HL-60 (cell line): Measurements from ENCODE around the gene TBC1D17.

Source experiments
- DNase-seq, 2 experiments: peaks; one replicate each; pipeline ENCODE4 v3.0.0-alpha.2; 2010 to 2020; ENCODE audit warnings: low read depth in 1 of 2, low spot score in 1 of 2
- H3K27ac ChIP-seq: fragments of 250-450 bp; sonication (Bioruptor Pico); replicated peaks from 2 replicates; pipeline ENCODE4 v1.5.1; 2020; ENCODE audit warnings: mild to moderate bottlenecking, moderate library complexity
- H3K27me3 ChIP-seq: fragments of 250-450 bp; sonication (Bioruptor Pico); 2 replicates; pipeline ENCODE4 v1.5.1; 2021; ENCODE audit warnings: mild to moderate bottlenecking, moderate library complexity; ENCODE audit not compliant: insufficient read depth, poor library complexity, severe bottlenecking
- H3K4me3 ChIP-seq: replicated peaks from 2 replicates; pipeline ENCODE4 v1.5.1; 2011; ENCODE audit warnings: mild to moderate bottlenecking, control low read depth, low read length; ENCODE audit not compliant: insufficient read depth
- GABPA ChIP-seq: IDR thresholded peaks from 2 replicates; pipeline ENCODE4 v1.6.1; 2012; ENCODE audit warnings: low read depth
- POLR2AphosphoS5 ChIP-seq: IDR thresholded peaks from 2 replicates; pipeline ENCODE4 v1.6.1; 2012; ENCODE audit warnings: low read depth
- SPI1 ChIP-seq: IDR thresholded peaks from 2 replicates; pipeline ENCODE4 v1.6.1; 2012; ENCODE audit warnings: low read depth, mild to moderate bottlenecking, borderline replicate concordance
- TF ChIP-seq, protein P1 (sequence below): IDR thresholded peaks from one replicate; pipeline ENCODE4 v1.5.1; 2011; ENCODE audit warnings: low read length, control low read depth, inconsistent platforms; ENCODE audit not compliant: insufficient read depth
- TF ChIP-seq, protein P2 (sequence below): IDR thresholded peaks from 2 replicates; pipeline ENCODE4 v1.6.1; 2012; ENCODE audit warnings: low read depth; ENCODE audit not compliant: insufficient replicate concordance

Gene TBC1D17

DNA sequence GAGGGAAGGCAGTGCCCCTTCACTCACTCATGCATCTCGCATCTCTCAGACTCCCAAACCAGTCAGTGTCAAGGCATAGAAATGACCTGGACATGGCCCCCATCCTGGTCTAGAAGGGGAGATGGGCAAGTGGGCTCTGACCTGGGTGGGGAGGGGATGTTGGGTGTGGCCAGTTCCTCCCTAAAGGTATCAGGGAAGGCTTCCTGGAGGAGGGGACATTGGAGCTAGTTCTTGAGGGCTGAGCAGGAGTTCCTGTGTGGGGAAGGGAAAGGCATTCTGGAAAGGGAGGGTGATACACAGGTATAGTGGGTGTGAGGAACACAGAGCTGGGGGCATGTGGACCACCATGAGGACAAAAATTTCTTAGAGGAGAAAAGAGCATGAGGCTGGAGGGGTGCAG lies 15.2 kb downstream of the TBC1D17 start:
- Histone ChIP-seq H3K4me3 (no peak overlapping the region), H3K27ac (no peak overlapping the region), H3K27me3 (no peaks in the 10 kb centered on the region)
- no peak for TF ChIP-seq POLR2AphosphoS5
- TF ChIP-seq GABPA, result no peak
- TF ChIP-seq SPI1, result no peak
- TF ChIP-seq, protein P1, sequence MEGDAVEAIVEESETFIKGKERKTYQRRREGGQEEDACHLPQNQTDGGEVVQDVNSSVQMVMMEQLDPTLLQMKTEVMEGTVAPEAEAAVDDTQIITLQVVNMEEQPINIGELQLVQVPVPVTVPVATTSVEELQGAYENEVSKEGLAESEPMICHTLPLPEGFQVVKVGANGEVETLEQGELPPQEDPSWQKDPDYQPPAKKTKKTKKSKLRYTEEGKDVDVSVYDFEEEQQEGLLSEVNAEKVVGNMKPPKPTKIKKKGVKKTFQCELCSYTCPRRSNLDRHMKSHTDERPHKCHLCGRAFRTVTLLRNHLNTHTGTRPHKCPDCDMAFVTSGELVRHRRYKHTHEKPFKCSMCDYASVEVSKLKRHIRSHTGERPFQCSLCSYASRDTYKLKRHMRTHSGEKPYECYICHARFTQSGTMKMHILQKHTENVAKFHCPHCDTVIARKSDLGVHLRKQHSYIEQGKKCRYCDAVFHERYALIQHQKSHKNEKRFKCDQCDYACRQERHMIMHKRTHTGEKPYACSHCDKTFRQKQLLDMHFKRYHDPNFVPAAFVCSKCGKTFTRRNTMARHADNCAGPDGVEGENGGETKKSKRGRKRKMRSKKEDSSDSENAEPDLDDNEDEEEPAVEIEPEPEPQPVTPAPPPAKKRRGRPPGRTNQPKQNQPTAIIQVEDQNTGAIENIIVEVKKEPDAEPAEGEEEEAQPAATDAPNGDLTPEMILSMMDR, result no peak
- TF ChIP-seq, protein P2, sequence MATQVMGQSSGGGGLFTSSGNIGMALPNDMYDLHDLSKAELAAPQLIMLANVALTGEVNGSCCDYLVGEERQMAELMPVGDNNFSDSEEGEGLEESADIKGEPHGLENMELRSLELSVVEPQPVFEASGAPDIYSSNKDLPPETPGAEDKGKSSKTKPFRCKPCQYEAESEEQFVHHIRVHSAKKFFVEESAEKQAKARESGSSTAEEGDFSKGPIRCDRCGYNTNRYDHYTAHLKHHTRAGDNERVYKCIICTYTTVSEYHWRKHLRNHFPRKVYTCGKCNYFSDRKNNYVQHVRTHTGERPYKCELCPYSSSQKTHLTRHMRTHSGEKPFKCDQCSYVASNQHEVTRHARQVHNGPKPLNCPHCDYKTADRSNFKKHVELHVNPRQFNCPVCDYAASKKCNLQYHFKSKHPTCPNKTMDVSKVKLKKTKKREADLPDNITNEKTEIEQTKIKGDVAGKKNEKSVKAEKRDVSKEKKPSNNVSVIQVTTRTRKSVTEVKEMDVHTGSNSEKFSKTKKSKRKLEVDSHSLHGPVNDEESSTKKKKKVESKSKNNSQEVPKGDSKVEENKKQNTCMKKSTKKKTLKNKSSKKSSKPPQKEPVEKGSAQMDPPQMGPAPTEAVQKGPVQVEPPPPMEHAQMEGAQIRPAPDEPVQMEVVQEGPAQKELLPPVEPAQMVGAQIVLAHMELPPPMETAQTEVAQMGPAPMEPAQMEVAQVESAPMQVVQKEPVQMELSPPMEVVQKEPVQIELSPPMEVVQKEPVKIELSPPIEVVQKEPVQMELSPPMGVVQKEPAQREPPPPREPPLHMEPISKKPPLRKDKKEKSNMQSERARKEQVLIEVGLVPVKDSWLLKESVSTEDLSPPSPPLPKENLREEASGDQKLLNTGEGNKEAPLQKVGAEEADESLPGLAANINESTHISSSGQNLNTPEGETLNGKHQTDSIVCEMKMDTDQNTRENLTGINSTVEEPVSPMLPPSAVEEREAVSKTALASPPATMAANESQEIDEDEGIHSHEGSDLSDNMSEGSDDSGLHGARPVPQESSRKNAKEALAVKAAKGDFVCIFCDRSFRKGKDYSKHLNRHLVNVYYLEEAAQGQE, result no peak
- DNase-seq, result no peak

DNA sequence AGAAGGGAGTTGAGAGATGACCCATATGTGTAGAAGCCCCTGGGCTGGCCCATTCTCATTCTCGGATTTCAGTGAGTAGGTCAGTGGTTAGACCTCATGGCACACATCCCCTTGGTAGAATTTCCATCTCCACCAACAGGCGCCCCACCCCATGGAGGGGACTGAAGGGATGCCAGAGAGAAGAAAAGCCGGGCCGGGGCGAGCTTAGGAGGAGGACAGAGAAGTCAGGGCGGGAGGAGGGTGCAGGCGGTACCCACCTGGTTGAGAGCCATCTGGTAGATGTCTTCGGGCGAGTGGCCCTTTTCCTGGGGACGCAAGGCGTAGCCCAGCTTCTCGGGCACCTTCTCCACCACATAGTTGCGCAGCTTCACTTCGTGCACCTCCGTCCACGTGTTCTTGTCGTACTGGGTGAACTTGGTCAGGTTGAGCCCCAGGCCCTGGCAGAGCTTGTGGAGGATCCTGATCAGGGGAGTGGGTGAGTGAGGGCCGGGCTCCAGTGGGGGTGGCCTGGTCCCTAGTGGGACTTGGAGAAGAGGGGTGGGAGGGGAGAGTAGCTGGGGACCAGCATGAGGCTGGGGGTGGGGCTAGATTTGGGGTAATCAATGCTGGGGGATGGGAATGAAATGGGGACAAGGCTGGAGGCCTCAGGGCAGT lies 16.6 kb downstream of the TBC1D17 start:
- Histone ChIP-seq H3K27ac (no peak overlapping the region), H3K27me3 (no peaks in the 10 kb centered on the region), H3K4me3 (no peak overlapping the region)
- DNase-seq, result no peak
- TF ChIP-seq, protein P2, result no peak
- TF ChIP-seq POLR2AphosphoS5, result no peak
- no peak for TF ChIP-seq SPI1
- TF ChIP-seq GABPA, result no peak
- TF ChIP-seq, protein P1, result no peak

DNA sequence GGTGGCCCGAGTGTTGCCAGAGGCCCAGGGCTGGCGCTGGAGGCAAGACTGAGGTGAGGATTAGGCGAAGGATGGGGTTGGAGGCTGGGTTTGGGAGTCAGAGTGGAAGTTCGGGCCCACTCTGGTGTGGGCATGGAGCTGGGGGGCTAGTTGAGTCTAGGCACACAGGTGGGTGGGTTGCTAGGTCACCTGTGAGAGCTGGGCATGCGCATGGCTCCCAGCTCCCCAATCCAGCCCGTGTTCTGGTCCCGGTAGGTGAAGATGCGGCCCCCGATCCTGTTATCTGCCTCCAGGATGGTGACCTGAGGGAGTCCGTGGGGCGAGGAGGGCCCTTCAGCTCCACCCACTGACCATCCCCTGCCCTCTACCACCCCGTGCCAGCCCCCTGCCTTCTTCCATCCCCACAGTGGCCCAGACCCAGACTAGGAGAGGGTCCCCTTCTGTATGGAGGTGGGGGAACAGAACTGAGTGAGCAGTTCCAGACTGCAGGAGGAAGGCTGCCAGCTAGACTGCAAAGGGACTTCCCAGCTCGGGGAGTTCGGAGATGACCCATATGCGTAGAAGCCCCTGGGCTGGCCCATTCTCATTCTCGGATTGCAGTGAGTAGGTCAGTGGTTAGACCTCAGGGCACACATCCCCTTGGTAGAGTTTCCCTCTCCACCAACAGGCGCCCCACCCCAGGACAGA lies 17.5 kb downstream of the TBC1D17 start:
- no peak overlapping the region for H3K4me3 ChIP-seq
- TF ChIP-seq, protein P1, result no peak
- TF ChIP-seq, protein P2, result no peak
- TF ChIP-seq SPI1 (no peak), POLR2AphosphoS5 (no peak), GABPA (no peak)
- H3K27me3 ChIP-seq, result no peaks in the 10 kb centered on the region
- H3K27ac ChIP-seq, result no peak overlapping the region
- DNase-seq, result no peak
